Mucosa of gallbladder (tissue), 1 donor: ENCODE results near the gene UBE2L5. TPM values are rescaled to one million over a fixed set of nuclear protein-coding genes. Genes with fewer than 3 reads are reported as not detected.

Source experiments
- DNase-seq: peaks from one replicate; pipeline ENCODE4 v3.0.0-alpha.2; 2020; ENCODE audit warnings: low spot score
- total RNA-seq: library from RNA; stranded (reverse); gene quantifications from one replicate; pipeline ENCODE4 v1.2.1, GENCODE V29; 2021
- donor health status: DM: no; HTN: no; CAD: no.

Gene UBE2L5
- total RNA-seq, 1 donor from 2014 or later: not detected

- no peak for DNase-seq
Measured at GRCh38 chr13:30477346-30478195, 55.3 kb downstream of the UBE2L5 start.

Other genes with a start within 250 kb of the UBE2L5 start
- 16.4 TPM for gene KATNAL1, start 114.9 kb upstream of the UBE2L5 start, total RNA-seq
- 205 TPM for gene HMGB1, start 43.4 kb downstream of the UBE2L5 start, total RNA-seq
- gene USPL1, start 195.4 kb downstream of the UBE2L5 start, total RNA-seq: 10.0 TPM